ENCODE data around the gene LARP6. TPM values are rescaled to one million over a fixed set of nuclear protein-coding genes. Genes with fewer than 3 reads are reported as not detected.

The LARP6 gene
- total and polyA plus RNA-seq, 2 of the 4 experiments (the other 2 are of a cell fraction): 36.4 to 135 TPM

GRCh38 chr15:70823196-70823595, 30.8 kb downstream of the LARP6 start:
- Histone ChIP-seq H3K4ac (ENCODE audit: low read depth, low read length) (no peak overlapping the region), H3K18ac (ENCODE audit: low read depth, low read length) (no peak overlapping the region), H3K36me3 (ENCODE audit: control insufficient read depth, insufficient read depth, low read length) (no peaks in the 10 kb centered on the region), H3K4me1 (ENCODE audit: control insufficient read depth, insufficient read depth, low read length) (peaks cover 2% of the 10 kb centered on the region), H3K9me1 (ENCODE audit: insufficient read depth, low read length) (peaks cover 3% of the 10 kb centered on the region), H3K4me2 (ENCODE audit: low read depth, low read length) (no peak overlapping the region), H2AK9ac (replicated peaks; ENCODE audit: low read depth, low read length, poor library complexity) (no peak overlapping the region), H3K27ac (ENCODE audit: insufficient read depth, low read length) (no peak overlapping the region), H3K27me3 (ENCODE audit: control insufficient read depth, insufficient read depth, low read length) (no peaks in the 10 kb centered on the region), H3K9me3 (ENCODE audit: control insufficient read depth, insufficient read depth, low read length) (no peaks in the 10 kb centered on the region), H2BK120ac (ENCODE audit: low read depth, low read length) (no peak overlapping the region), H3K79me1 (ENCODE audit: low read depth in 1 of 2, low read length in 2 of 2) (peaks cover 7 to 12% of the 10 kb centered on the region in 2 experiments; a peak in 3 of 4 replicates), H3K23ac (ENCODE audit: low read depth, low read length) (no peak overlapping the region), H4K8ac (ENCODE audit: low read depth in 2 of 2, low read length in 2 of 2) (peak overlapping the region in 1 of 2 experiments; percentile 8; a peak in 1 of 4 replicates), H2BK15ac (ENCODE audit: low read depth, low read length) (no peak overlapping the region), H3K4me3 (ENCODE audit: insufficient read depth, low read depth, low read length) (no peak overlapping the region), H3K14ac (replicated peaks; ENCODE audit: low read depth, low read length) (no peak overlapping the region), H3K56ac (ENCODE audit: extremely low read depth, insufficient read depth, low read length) (no peak overlapping the region), H2AK5ac (ENCODE audit: low read depth, low read length) (no peak overlapping the region), H3K9ac (ENCODE audit: low read depth, low read length) (no peak overlapping the region), H2AFZ (replicated peaks; ENCODE audit: low read length, poor library complexity) (no peak overlapping the region), H4K91ac (ENCODE audit: insufficient read depth, low read depth, low read length) (no peak overlapping the region), H2BK5ac (ENCODE audit: low read depth, low read length, poor library complexity, severe bottlenecking) (no peak overlapping the region), H4K5ac (ENCODE audit: low read depth, low read length) (no peak overlapping the region), H2BK20ac (ENCODE audit: low read depth, low read length) (no peak overlapping the region), H4K20me1 (ENCODE audit: insufficient read depth, low read length) (no peaks in the 10 kb centered on the region)
- ChIA-PET POLR2A (ENCODE audit: unreplicated experiment) (no interaction called here), CTCF (interaction anchor here (1.1 to 1.8 kb wide), 2 partner anchors 51 to 56 kb away, joined by 3 to 9 read pairs; no protein-coding TSS in a partner anchor)
- WGBS, 2 experiments (ENCODE audit: extremely low coverage in 2 of 2, insufficient read length in 1 of 2): 60% methylated on average over 1 of the region's 5 CpGs; no CpG with 5 or more reads in 1 of the 2 experiments
- intact Hi-C loops (cut with micrococcal nuclease) (no loop called here), in situ Hi-C loops (cut with MboI; ENCODE audit: low sequenced_read_pairs) (loop anchor here (10.0 kb wide), 1 partner anchor 52 kb away; no protein-coding TSS in a partner anchor), dilution Hi-C loops (cut with HindIII; ENCODE audit: low sequenced_read_pairs, unreplicated experiment) (no loop called here)
- TF ChIP-seq POLR2A (IDR thresholded peaks at IDR 0.05; ENCODE audit: low read depth, low read length): no peak
- TF ChIP-seq SMC3 (IDR thresholded peaks at IDR 0.05; ENCODE audit: low read depth, low read length): no peak
- no peak for TF ChIP-seq NFE2L2 (IDR thresholded peaks at IDR 0.05; ENCODE audit: low read depth, low read length)
- TF ChIP-seq FOS (IDR thresholded peaks at IDR 0.05; ENCODE audit: low read depth, low read length): no peak
- no peak for TF ChIP-seq MXI1 (IDR thresholded peaks at IDR 0.05; ENCODE audit: borderline replicate concordance, low read depth, low read length)
- no peak for TF ChIP-seq CEBPB (IDR thresholded peaks at IDR 0.05; ENCODE audit: low read depth, low read length)
- ATAC-seq (ENCODE audit: low read depth) (no peak), DNase-seq (no peak)
- BruUV-seq (replicated peaks): no TSS peak

All from IMR-90 (cell line).